ENCODE results near the gene C16orf95. TPM values are rescaled to one million over a fixed set of nuclear protein-coding genes. Genes with fewer than 3 reads are reported as not detected.
"Not testable (repeated sequence)": the region's sequence is repeated elsewhere in the genome, so short reads cannot be mapped to it uniquely, and the experiment has no call there.

Gene C16orf95
- total RNA-seq, 2 donors from 2014 or later: 2.7 TPM; not detected in 1

DNA sequence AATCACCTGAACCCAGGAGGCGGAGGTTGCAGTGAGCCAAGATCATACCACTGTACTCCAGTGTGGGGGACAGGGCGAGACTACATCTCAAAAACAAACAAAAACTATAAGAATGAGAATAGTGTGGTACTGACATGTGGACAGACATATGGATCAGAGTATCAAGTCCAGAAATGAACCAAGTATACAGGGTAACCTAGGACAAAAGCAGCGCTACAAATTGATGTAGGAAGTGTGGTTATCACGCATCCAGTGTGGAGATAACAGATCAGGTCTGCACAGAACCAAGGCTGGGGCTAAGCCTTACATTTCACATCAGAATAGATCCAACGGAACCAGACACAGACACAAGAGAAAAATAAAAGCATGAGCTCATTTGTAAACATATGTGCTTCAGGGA, 23.0 kb upstream of the C16orf95 start:
- TF ChIP-seq, protein P1, sequence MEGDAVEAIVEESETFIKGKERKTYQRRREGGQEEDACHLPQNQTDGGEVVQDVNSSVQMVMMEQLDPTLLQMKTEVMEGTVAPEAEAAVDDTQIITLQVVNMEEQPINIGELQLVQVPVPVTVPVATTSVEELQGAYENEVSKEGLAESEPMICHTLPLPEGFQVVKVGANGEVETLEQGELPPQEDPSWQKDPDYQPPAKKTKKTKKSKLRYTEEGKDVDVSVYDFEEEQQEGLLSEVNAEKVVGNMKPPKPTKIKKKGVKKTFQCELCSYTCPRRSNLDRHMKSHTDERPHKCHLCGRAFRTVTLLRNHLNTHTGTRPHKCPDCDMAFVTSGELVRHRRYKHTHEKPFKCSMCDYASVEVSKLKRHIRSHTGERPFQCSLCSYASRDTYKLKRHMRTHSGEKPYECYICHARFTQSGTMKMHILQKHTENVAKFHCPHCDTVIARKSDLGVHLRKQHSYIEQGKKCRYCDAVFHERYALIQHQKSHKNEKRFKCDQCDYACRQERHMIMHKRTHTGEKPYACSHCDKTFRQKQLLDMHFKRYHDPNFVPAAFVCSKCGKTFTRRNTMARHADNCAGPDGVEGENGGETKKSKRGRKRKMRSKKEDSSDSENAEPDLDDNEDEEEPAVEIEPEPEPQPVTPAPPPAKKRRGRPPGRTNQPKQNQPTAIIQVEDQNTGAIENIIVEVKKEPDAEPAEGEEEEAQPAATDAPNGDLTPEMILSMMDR (IDR thresholded peaks at IDR 0.05): no peak
- Histone ChIP-seq H3K27ac (no peak overlapping the region), H3K36me3 (peaks cover 42% of the 10 kb centered on the region), H3K4me3 (no peak overlapping the region), H3K9me3 (no peaks in the 10 kb centered on the region), H3K4me1 (ENCODE audit: control insufficient read depth in 1 of 2, low read depth in 2 of 2) (no peaks in the 10 kb centered on the region), H3K27me3 (replicated peaks; ENCODE audit: insufficient read depth) (no peaks in the 10 kb centered on the region)
- no peak for ATAC-seq (ENCODE audit: insufficient number of reproducible peaks, low FRiP score, low read depth)
- DNase-seq (ENCODE audit: low spot score): no peak

DNA sequence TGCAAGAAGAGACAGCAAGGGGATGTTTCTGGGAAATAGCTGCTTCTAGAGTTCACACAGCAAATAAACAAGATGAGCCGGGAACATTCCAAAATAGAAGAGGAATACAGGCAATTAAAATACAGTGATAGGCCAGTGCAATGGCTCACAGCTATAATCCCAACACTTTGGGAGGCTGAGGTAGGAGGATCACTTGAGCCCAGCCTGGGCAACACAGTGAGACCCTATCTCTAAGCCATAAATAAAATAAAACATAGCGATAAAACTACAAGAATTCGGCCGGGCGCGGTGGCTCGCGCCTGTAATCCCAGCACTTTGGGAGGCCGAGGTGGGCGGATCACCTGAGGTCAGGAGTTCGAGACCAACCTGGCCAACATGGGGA, 22.5 kb upstream of the C16orf95 start:
- peaks cover 47% of the 10 kb centered on the region for H3K36me3 ChIP-seq
- DNase-seq (ENCODE audit: low spot score); H3K27me3 ChIP-seq (replicated peaks; ENCODE audit: insufficient read depth); H3K4me1 ChIP-seq (ENCODE audit: control insufficient read depth in 1 of 2, low read depth in 2 of 2); ATAC-seq (ENCODE audit: insufficient number of reproducible peaks, low FRiP score, low read depth); H3K27ac ChIP-seq; H3K9me3 ChIP-seq; H3K4me3 ChIP-seq: not testable (repeated sequence)

DNA sequence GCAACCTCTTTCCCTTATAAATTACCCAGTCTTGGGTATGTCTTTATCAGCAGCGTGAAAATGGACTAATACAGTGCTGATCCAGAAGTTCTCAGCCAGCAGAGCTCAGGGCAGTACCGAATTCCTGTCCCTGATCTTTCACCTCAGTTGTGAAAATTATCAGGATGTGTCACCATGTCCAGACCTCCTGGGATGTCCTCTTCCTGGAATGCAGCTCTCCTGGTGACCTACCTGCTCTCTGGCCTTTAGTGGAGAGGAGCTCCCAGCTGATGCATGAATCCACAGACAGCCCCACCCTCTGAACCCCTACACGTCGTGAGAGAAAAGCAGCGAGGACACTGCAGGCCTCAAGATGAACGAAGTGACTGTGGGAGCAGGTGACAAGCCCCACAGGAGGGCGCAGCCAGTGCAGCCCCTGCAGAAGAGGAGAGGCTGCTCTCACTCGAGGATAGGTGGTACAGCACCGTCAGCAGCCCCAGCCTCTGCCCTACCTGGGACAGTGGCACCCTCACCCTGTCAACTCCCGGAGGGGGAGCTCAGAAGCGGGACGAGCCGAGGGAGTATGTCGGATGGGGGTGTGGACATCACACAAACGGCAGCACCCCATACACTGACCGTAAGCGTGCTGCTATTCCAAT, 22.0 kb upstream of the C16orf95 start:
- Histone ChIP-seq H3K36me3 (peaks cover 52% of the 10 kb centered on the region), H3K4me3 (no peak overlapping the region), H3K4me1 (ENCODE audit: control insufficient read depth in 1 of 2, low read depth in 2 of 2) (no peaks in the 10 kb centered on the region), H3K27me3 (replicated peaks; ENCODE audit: insufficient read depth) (no peaks in the 10 kb centered on the region), H3K9me3 (no peaks in the 10 kb centered on the region), H3K27ac (no peak overlapping the region)
- DNase-seq (ENCODE audit: low spot score): no peak
- ATAC-seq (ENCODE audit: insufficient number of reproducible peaks, low FRiP score, low read depth): no peak
- TF ChIP-seq, protein P1 (IDR thresholded peaks at IDR 0.05): no peak

DNA sequence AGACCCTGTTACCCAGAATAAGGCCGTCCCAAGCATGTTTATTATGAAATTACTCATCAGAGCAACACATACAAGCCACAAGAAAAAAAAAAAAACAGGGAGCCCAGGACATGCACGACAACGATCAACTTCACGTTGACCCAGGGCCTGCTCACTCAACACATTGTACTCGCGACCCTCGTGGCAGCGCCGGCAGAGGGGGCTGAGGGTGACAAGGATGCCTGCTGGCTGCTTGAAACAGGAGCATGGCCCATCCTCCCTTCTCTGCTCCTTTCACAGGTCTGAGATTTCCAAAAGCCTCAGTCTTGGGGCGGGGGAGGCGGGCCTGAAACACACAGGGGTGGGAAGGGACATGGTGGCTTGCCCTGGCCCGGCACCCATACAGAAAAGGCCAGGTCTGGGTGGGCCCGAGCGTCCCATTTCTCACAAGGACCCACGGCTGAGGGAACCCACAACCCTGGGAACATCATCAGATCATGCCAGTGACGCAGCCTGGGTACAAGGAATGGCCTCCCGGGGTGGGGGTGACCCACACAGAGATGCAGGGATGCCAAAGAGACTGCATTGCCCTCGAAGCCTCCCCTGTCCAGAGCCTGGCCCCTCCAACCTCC, 21.1 kb upstream of the C16orf95 start:
- Histone ChIP-seq H3K4me1 (ENCODE audit: control insufficient read depth in 1 of 2, low read depth in 2 of 2) (no peaks in the 10 kb centered on the region), H3K9me3 (no peaks in the 10 kb centered on the region), H3K27me3 (replicated peaks; ENCODE audit: insufficient read depth) (no peaks in the 10 kb centered on the region), H3K4me3 (no peak overlapping the region), H3K27ac (no peak overlapping the region), H3K36me3 (peaks cover 55% of the 10 kb centered on the region)
- TF ChIP-seq, protein P1 (IDR thresholded peaks at IDR 0.05): no peak
- no peak for ATAC-seq (ENCODE audit: insufficient number of reproducible peaks, low FRiP score, low read depth)
- DNase-seq (ENCODE audit: low spot score): no peak

DNA sequence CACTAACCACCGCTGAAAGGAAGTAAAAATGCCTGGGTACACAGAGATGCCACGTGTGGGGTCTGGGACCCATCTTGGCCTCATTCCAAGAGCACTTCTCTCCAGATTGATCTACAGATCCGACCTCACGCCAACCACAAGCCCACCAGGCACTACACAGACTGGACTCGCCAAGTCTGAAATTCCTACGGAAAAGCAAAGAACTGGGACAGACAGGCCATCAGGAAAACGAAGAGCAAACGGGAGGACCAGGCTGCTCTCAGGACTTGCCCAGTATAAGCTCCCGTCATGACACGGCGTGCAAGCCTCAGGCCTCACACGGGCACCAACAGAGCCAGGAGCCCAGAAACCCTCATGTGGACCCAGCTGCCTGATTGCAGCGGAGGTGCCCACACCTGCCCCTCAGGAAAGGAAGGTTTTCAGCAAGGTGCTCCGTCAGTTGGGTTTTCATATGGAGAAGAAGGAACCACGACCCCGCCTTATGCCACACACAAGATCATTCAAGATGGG, 20.1 kb upstream of the C16orf95 start:
- TF ChIP-seq, protein P1 (IDR thresholded peaks at IDR 0.05): no peak
- peaks cover 0 to 7% of the 10 kb centered on the region in 2 donors for H3K4me1 ChIP-seq (ENCODE audit: control insufficient read depth in 1 of 2, low read depth in 2 of 2)
- no peak for DNase-seq (ENCODE audit: low spot score)
- no peak for ATAC-seq (ENCODE audit: insufficient number of reproducible peaks, low FRiP score, low read depth)
- H3K4me3 ChIP-seq: no peak overlapping the region
- no peak overlapping the region for H3K27ac ChIP-seq
- H3K36me3 ChIP-seq: peaks cover 45% of the 10 kb centered on the region
- no peaks in the 10 kb centered on the region for H3K27me3 ChIP-seq (replicated peaks; ENCODE audit: insufficient read depth)
- no peaks in the 10 kb centered on the region for H3K9me3 ChIP-seq
